Measurements from ENCODE around the gene APOL5. TPM values are rescaled to one million over a fixed set of nuclear protein-coding genes. Genes with fewer than 3 reads are reported as not detected.

The APOL5 gene
- total RNA-seq, 2 donors from 2014 or later = not detected

GRCh38 chr22:35749808-35750207, 32.1 kb downstream of the APOL5 start:
- peaks cover 43% of the 10 kb centered on the region for H3K4me1 Mint-ChIP-seq

GRCh38 chr22:35752006-35752862, 34.6 kb downstream of the APOL5 start:
- no peaks in the 10 kb centered on the region for H3K27me3 Mint-ChIP-seq (ENCODE audit: insufficient read depth)
- 74 to 78% methylated on average over 4 to 5 of the region's 5 CpGs for WGBS, 2 experiments (ENCODE audit: insufficient coverage in 1 of 2, insufficient read length in 1 of 2)
- H3K4me1 Mint-ChIP-seq = peaks cover 35% of the 10 kb centered on the region
- no peak for DNase-seq
- Histone ChIP-seq H3K27ac (ENCODE audit: low read depth, low read length) (no peak overlapping the region), H3K4me1 (ENCODE audit: control insufficient read depth, insufficient read depth, low read length) (no peaks in the 10 kb centered on the region), H3K4me3 (ENCODE audit: low read length) (no peak overlapping the region), H3K9ac (ENCODE audit: extremely low read depth, low read length, poor library complexity, severe bottlenecking) (no peak overlapping the region), H3K36me3 (ENCODE audit: control insufficient read depth, insufficient read depth, low read length) (peaks cover 68% of the 10 kb centered on the region), H3K9me3 (ENCODE audit: control insufficient read depth, low read length) (no peaks in the 10 kb centered on the region), H3K27me3 (ENCODE audit: control insufficient read depth, insufficient read depth, low read length, poor library complexity, severe bottlenecking) (no peaks in the 10 kb centered on the region)
- H3K4me3 Mint-ChIP-seq = no peak overlapping the region
- peak overlapping the region; percentile 21 for H3K27ac Mint-ChIP-seq
- TF ChIP-seq, protein P1, sequence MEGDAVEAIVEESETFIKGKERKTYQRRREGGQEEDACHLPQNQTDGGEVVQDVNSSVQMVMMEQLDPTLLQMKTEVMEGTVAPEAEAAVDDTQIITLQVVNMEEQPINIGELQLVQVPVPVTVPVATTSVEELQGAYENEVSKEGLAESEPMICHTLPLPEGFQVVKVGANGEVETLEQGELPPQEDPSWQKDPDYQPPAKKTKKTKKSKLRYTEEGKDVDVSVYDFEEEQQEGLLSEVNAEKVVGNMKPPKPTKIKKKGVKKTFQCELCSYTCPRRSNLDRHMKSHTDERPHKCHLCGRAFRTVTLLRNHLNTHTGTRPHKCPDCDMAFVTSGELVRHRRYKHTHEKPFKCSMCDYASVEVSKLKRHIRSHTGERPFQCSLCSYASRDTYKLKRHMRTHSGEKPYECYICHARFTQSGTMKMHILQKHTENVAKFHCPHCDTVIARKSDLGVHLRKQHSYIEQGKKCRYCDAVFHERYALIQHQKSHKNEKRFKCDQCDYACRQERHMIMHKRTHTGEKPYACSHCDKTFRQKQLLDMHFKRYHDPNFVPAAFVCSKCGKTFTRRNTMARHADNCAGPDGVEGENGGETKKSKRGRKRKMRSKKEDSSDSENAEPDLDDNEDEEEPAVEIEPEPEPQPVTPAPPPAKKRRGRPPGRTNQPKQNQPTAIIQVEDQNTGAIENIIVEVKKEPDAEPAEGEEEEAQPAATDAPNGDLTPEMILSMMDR (conservative IDR thresholded peaks at IDR 0.05) = no peak
- H3K9me3 Mint-ChIP-seq = no peaks in the 10 kb centered on the region
- H3K36me3 Mint-ChIP-seq (ENCODE audit: low read depth) = peaks cover 18% of the 10 kb centered on the region

More at GRCh38 chr22:35749808-35750207, 32.1 kb downstream of the APOL5 start:
- Mint-ChIP-seq H3K9me3 (no peaks in the 10 kb centered on the region), H3K4me3 (no peak overlapping the region), H3K27ac (peak overlapping the region; percentile 19), H3K27me3 (ENCODE audit: insufficient read depth) (no peaks in the 10 kb centered on the region), H3K36me3 (ENCODE audit: low read depth) (peaks cover 17% of the 10 kb centered on the region)
- Histone ChIP-seq H3K27me3 (ENCODE audit: control insufficient read depth, insufficient read depth, low read length, poor library complexity, severe bottlenecking) (no peaks in the 10 kb centered on the region), H3K9ac (ENCODE audit: extremely low read depth, low read length, poor library complexity, severe bottlenecking) (no peak overlapping the region), H3K36me3 (ENCODE audit: control insufficient read depth, insufficient read depth, low read length) (peaks cover 65% of the 10 kb centered on the region), H3K27ac (ENCODE audit: low read depth, low read length) (no peak overlapping the region), H3K4me3 (ENCODE audit: low read length) (no peak overlapping the region), H3K9me3 (ENCODE audit: control insufficient read depth, low read length) (no peaks in the 10 kb centered on the region), H3K4me1 (ENCODE audit: control insufficient read depth, insufficient read depth, low read length) (peaks cover under 1% of the 10 kb centered on the region)
- no peak for DNase-seq
- 80 to 89% methylated on average over 2 to 10 of the region's 10 CpGs for WGBS, 2 experiments (ENCODE audit: insufficient coverage in 1 of 2, insufficient read length in 1 of 2)
- TF ChIP-seq, protein P1 (conservative IDR thresholded peaks at IDR 0.05) = no peak

DNA sequence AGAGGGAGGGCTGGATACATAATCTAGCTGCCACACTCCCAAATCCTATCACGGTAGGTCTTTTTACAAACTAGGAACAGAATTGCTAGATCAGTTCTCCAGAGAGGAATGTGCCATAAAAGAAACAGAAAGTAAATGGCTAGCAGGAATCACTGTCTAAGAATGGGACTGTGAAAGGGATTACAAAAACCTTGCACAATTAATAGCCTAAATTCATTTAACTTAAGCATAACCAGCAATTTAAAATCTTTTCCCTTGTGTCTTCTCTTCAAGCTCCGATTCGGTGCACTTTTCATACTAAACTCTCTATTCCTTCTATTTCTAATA, 35.2 kb downstream of the APOL5 start:
- no peaks in the 10 kb centered on the region for H3K9me3 Mint-ChIP-seq
- no peak overlapping the region for H3K4me3 ChIP-seq (ENCODE audit: low read length)

More for the DNA sequence above, 35.2 kb downstream of the APOL5 start:
- Histone ChIP-seq H3K9ac (ENCODE audit: extremely low read depth, low read length, poor library complexity, severe bottlenecking) (no peak overlapping the region), H3K4me1 (ENCODE audit: control insufficient read depth, insufficient read depth, low read length) (no peaks in the 10 kb centered on the region), H3K27ac (ENCODE audit: low read depth, low read length) (no peak overlapping the region), H3K9me3 (ENCODE audit: control insufficient read depth, low read length) (no peaks in the 10 kb centered on the region), H3K36me3 (ENCODE audit: control insufficient read depth, insufficient read depth, low read length) (peaks cover 73% of the 10 kb centered on the region), H3K27me3 (ENCODE audit: control insufficient read depth, insufficient read depth, low read length, poor library complexity, severe bottlenecking) (no peaks in the 10 kb centered on the region)
- WGBS, 2 experiments (ENCODE audit: insufficient coverage in 1 of 2, insufficient read length in 1 of 2) = 92% methylated on average over 3 of the region's 3 CpGs; no CpG with 5 or more reads in 1 of the 2 experiments
- Mint-ChIP-seq H3K27me3 (ENCODE audit: insufficient read depth) (no peaks in the 10 kb centered on the region), H3K36me3 (ENCODE audit: low read depth) (peaks cover 20% of the 10 kb centered on the region), H3K4me3 (no peak overlapping the region), H3K27ac (peak overlapping the region; percentile 21), H3K4me1 (peaks cover 32% of the 10 kb centered on the region)
- TF ChIP-seq, protein P1 (conservative IDR thresholded peaks at IDR 0.05) = no peak
- DNase-seq = no peak
